Stomach (tissue), 9 donors: Measurements from ENCODE around the gene RACGAP1. TPM values are rescaled to one million over a fixed set of nuclear protein-coding genes. Genes with fewer than 3 reads are reported as not detected.
A peak's percentile ranks its signal among the peaks of the same experiment; 100 is the strongest.

Experiments
- DNase-seq, 2 donors: peaks; one replicate each; pipeline versions ENCODE4 v3.0.0 to v3.0.0-alpha.2; 2013 to 2019
- H3K27ac ChIP-seq, 5 donors: fragments of 200-600 bp in 4 of 5; sonication (generic) in 4 of 5; one replicate each; pipeline ENCODE4 v1.5.1; 2013 to 2019; ENCODE audit warnings: mild to moderate bottlenecking in 1 of 5, moderate library complexity in 1 of 5
- H3K27me3 ChIP-seq, 3 donors: fragments of 200-600 bp; sonication (generic); one replicate each; pipeline ENCODE4 v1.5.1; 2017 to 2019; ENCODE audit warnings: mixed run types in 1 of 3
- H3K36me3 ChIP-seq, 4 donors: fragments of 200-600 bp; sonication (generic); 1 replicate in 3 of 4; 2 replicates in 1 of 4; pipeline ENCODE4 v1.5.1; 2016 to 2019
- H3K4me1 ChIP-seq, 4 donors: fragments of 200-600 bp; sonication (generic); one replicate each; pipeline ENCODE4 v1.5.1; 2016 to 2019
- H3K4me3 ChIP-seq, 4 donors: fragments of 200-600 bp; sonication (generic) in 3 of 4; one replicate each; pipeline ENCODE4 v1.5.1; 2016 to 2019; ENCODE audit warnings: mild to moderate bottlenecking in 1 of 4
- H3K9me3 ChIP-seq, 4 donors: fragments of 200-600 bp; sonication (generic); one replicate each; pipeline ENCODE4 v1.5.1; 2016 to 2019
- CTCF ChIP-seq, 7 experiments: fragments of 450-650 bp in 4 of 7; fragments of 200-600 bp in 3 of 7; sonication (generic) in 3 of 7; IDR thresholded peaks; one replicate each; pipeline ENCODE4 v1.5.1; 2016 to 2019; ENCODE audit warnings: antibody characterized with exemption in 7 of 7, control low read depth in 2 of 7, mild to moderate bottlenecking in 1 of 7
- EP300 ChIP-seq: sonication (generic); formaldehyde crosslinking; IDR thresholded peaks from one replicate; pipeline ENCODE4 v1.6.1; 2017; ENCODE audit warnings: antibody characterized with exemption
- POLR2A ChIP-seq, 4 donors: fragments of 450-650 bp; IDR thresholded peaks; one replicate each; pipeline ENCODE4 v1.6.1; 2016; ENCODE audit warnings: antibody characterized with exemption in 4 of 4, control low read depth in 2 of 4, mild to moderate bottlenecking in 1 of 4, moderate library complexity in 1 of 4
- POLR2AphosphoS5 ChIP-seq, 3 donors: sonication (generic); formaldehyde crosslinking; IDR thresholded peaks; one replicate each; pipeline ENCODE4 v1.6.1; 2016; ENCODE audit warnings: antibody characterized with exemption in 3 of 3
- WGBS, 5 donors: extraction: QIAGEN DNeasy Blood & Tissue Kit in 3 of 5; methylation state at CpG; one replicate each; pipeline versions ENCODE4 v1.1.5 to v1.1.7; 2013 to 2018; 5-methylcytosine and 5-hydroxymethylcytosine counted together
- intact Hi-C: fragments of 100-400 bp; cut with DNase I; formaldehyde crosslinking; loops from one replicate; pipeline ENCODE4 v1.15.1; 2023; ENCODE audit warnings: low total_unique reads
- polyA plus RNA-seq, 3 donors: library from polyadenylated mRNA; stranded (reverse); fragments of 200-250 nt; gene quantifications; one replicate each; pipeline ENCODE4 v1.2.3, GENCODE V29; 2013
- total RNA-seq, 5 donors: library from RNA; depleted of rRNA; stranded (reverse); fragments of >200 nt; gene quantifications; one replicate each; pipeline versions ENCODE4 v1.1.0 to v1.2.3, GENCODE V29; 2014 to 2016
- donor health status: healthy with polysubstance abuse.
- donor health status: Bipolar disorder and iron deficiency.
- donor health status: healthy.

The RACGAP1 gene
- total and polyA plus RNA-seq, 8 donors: 7.9 to 36.7 (median 12.7) TPM

GRCh38 chr12:50041962-50042361, 16.7 kb upstream of the RACGAP1 start:
- WGBS, 5 donors: 75 to 86% (median 80%) methylated on average over 5 of the region's 5 CpGs
- no peak for TF ChIP-seq CTCF (IDR thresholded peaks at IDR 0.05)
- no peak for TF ChIP-seq EP300
- TF ChIP-seq POLR2A (IDR thresholded peaks at IDR 0.05): no peak
- TF ChIP-seq POLR2AphosphoS5 (IDR thresholded peaks at IDR 0.05): no peak

GRCh38 chr12:50041062-50041860, 16.0 kb upstream of the RACGAP1 start:
- no peaks in the 10 kb centered on the region for H3K9me3 ChIP-seq
- DNase-seq: no peak
- intact Hi-C loops: no loop called here

More at GRCh38 chr12:50041962-50042361, 16.7 kb upstream of the RACGAP1 start:
- Histone ChIP-seq H3K9me3 (no peaks in the 10 kb centered on the region), H3K27ac (no peak overlapping the region), H3K36me3 (no peaks in the 10 kb centered on the region), H3K4me1 (peaks cover 0 to 9% (median 8%) of the 10 kb centered on the region in 4 donors), H3K4me3 (no peak overlapping the region), H3K27me3 (no peaks in the 10 kb centered on the region)
- DNase-seq: no peak
- intact Hi-C loops: no loop called here

GRCh38 chr12:50040657-50041056, 15.4 kb upstream of the RACGAP1 start:
- H3K27me3 ChIP-seq: no peaks in the 10 kb centered on the region
- H3K4me1 ChIP-seq: peaks cover 0 to 9% (median 8%) of the 10 kb centered on the region in 4 donors
- intact Hi-C loops: no loop called here
- 74 to 83% (median 80%) methylated on average over 4 of the region's 4 CpGs for WGBS, 5 donors
- no peak overlapping the region for H3K27ac ChIP-seq
- no peak overlapping the region for H3K4me3 ChIP-seq
- H3K36me3 ChIP-seq: no peaks in the 10 kb centered on the region
- DNase-seq: no peak
- no peaks in the 10 kb centered on the region for H3K9me3 ChIP-seq
- TF ChIP-seq POLR2A (IDR thresholded peaks at IDR 0.05) (no peak), EP300 (no peak), CTCF (IDR thresholded peaks at IDR 0.05) (no peak), POLR2AphosphoS5 (IDR thresholded peaks at IDR 0.05) (no peak)

More at GRCh38 chr12:50041062-50041860, 16.0 kb upstream of the RACGAP1 start:
- H3K4me3 ChIP-seq: no peak overlapping the region
- no peak overlapping the region for H3K27ac ChIP-seq
- H3K36me3 ChIP-seq: no peaks in the 10 kb centered on the region
- H3K4me1 ChIP-seq: peaks cover 0 to 9% (median 8%) of the 10 kb centered on the region in 4 donors
- TF ChIP-seq POLR2A (IDR thresholded peaks at IDR 0.05) (no peak), POLR2AphosphoS5 (IDR thresholded peaks at IDR 0.05) (no peak), EP300 (no peak), CTCF (IDR thresholded peaks at IDR 0.05) (no peak)
- H3K27me3 ChIP-seq: no peaks in the 10 kb centered on the region
- 77 to 85% (median 82%) methylated on average over 15 of the region's 15 CpGs for WGBS, 5 donors

GRCh38 chr12:50039151-50039835, 14.0 kb upstream of the RACGAP1 start:
- intact Hi-C loops: no loop called here
- H3K27me3 ChIP-seq: peaks cover 0 to 6% (median 0%) of the 10 kb centered on the region in 3 donors
- H3K27ac ChIP-seq: no peak overlapping the region
- no peaks in the 10 kb centered on the region for H3K9me3 ChIP-seq
- no peak for TF ChIP-seq POLR2A (IDR thresholded peaks at IDR 0.05)
- peak in 6 of 7 experiments; percentile 41 to 97 (median 87) for TF ChIP-seq CTCF (IDR thresholded peaks at IDR 0.05)
- TF ChIP-seq POLR2AphosphoS5 (IDR thresholded peaks at IDR 0.05): peak in 1 of 3 donors; percentile 22
- no peaks in the 10 kb centered on the region for H3K36me3 ChIP-seq
- peaks cover 0 to 9% (median 8%) of the 10 kb centered on the region in 4 donors for H3K4me1 ChIP-seq
- 40 to 49% (median 43%) methylated on average over 9 of the region's 9 CpGs for WGBS, 5 donors
- no peak overlapping the region for H3K4me3 ChIP-seq
- peak; percentile 93 to 94 for DNase-seq
